SJCRH30 (cell line): ENCODE results near the gene TGFBR2. TPM values are rescaled to one million over a fixed set of nuclear protein-coding genes. Genes with fewer than 3 reads are reported as not detected.

Experiments
- DNase-seq, 2 experiments: peaks; one replicate each; pipeline ENCODE4 v3.0.0-alpha.2; 2015 to 2020
- H3K27ac ChIP-seq: fragments of 250-450 bp; sonication (Bioruptor Pico); 2 replicates; pipeline ENCODE4 v1.5.1; 2020; ENCODE audit warnings: mild to moderate bottlenecking, moderate library complexity
- H3K27me3 ChIP-seq: fragments of 250-450 bp; sonication (Bioruptor Pico); 2 replicates; pipeline ENCODE4 v1.5.1; 2020; ENCODE audit warnings: mild to moderate bottlenecking, moderate library complexity
- H3K36me3 ChIP-seq: fragments of 250-450 bp; sonication (Bioruptor Pico); 2 replicates; pipeline ENCODE4 v1.5.1; 2020; ENCODE audit warnings: mild to moderate bottlenecking, moderate library complexity
- H3K4me1 ChIP-seq: fragments of 250-450 bp; sonication (Bioruptor Pico); 2 replicates; pipeline ENCODE4 v1.5.1; 2020; ENCODE audit warnings: mild to moderate bottlenecking, moderate library complexity
- H3K4me3 ChIP-seq: fragments of 250-450 bp; sonication (Bioruptor Pico); 2 replicates; pipeline ENCODE4 v1.5.1; 2020; ENCODE audit warnings: mild to moderate bottlenecking, moderate library complexity
- H3K9me3 ChIP-seq: fragments of 250-450 bp; sonication (Bioruptor Pico); replicated peaks from 2 replicates; pipeline ENCODE4 v1.5.1; 2020; ENCODE audit warnings: mild to moderate bottlenecking, moderate library complexity
- total RNA-seq: library from RNA; depleted of rRNA; stranded (reverse); fragments of >200 nt; shearing (Covaris generic); gene quantifications from 2 replicates; pipeline ENCODE4 v1.2.3, GENCODE V29; 2014

TGFBR2 gene
- total RNA-seq, 1 experiment from 2014 or later, result 17.8 TPM

GRCh38 chr3:30721314-30721634 is 114.9 kb downstream of the TGFBR2 start:
- no peak for DNase-seq
- no peaks in the 10 kb centered on the region for H3K4me1 ChIP-seq
- H3K4me3 ChIP-seq, result no peak overlapping the region
- no peaks in the 10 kb centered on the region for H3K27me3 ChIP-seq
- no peaks in the 10 kb centered on the region for H3K9me3 ChIP-seq
- no peaks in the 10 kb centered on the region for H3K36me3 ChIP-seq
- no peak overlapping the region for H3K27ac ChIP-seq

GRCh38 chr3:30723211-30723610 is 116.8 kb downstream of the TGFBR2 start:
- H3K9me3 ChIP-seq, result no peaks in the 10 kb centered on the region
- H3K27ac ChIP-seq, result no peak overlapping the region
- DNase-seq, result no peak
- H3K27me3 ChIP-seq, result no peaks in the 10 kb centered on the region
- no peak overlapping the region for H3K4me3 ChIP-seq
- no peaks in the 10 kb centered on the region for H3K4me1 ChIP-seq
- no peaks in the 10 kb centered on the region for H3K36me3 ChIP-seq

GRCh38 chr3:30724863-30725262 is 118.5 kb downstream of the TGFBR2 start:
- no peaks in the 10 kb centered on the region for H3K27me3 ChIP-seq
- H3K9me3 ChIP-seq, result no peaks in the 10 kb centered on the region
- H3K36me3 ChIP-seq, result no peaks in the 10 kb centered on the region
- no peak overlapping the region for H3K4me3 ChIP-seq
- no peak overlapping the region for H3K27ac ChIP-seq
- H3K4me1 ChIP-seq, result no peaks in the 10 kb centered on the region
- no peak for DNase-seq

GRCh38 chr3:30728143-30728542 is 121.7 kb downstream of the TGFBR2 start:
- DNase-seq, result no peak
- Histone ChIP-seq H3K4me1 (no peaks in the 10 kb centered on the region), H3K9me3 (no peaks in the 10 kb centered on the region), H3K4me3 (no peak overlapping the region), H3K36me3 (no peaks in the 10 kb centered on the region), H3K27ac (no peak overlapping the region), H3K27me3 (no peaks in the 10 kb centered on the region)

- no peaks in the 10 kb centered on the region for H3K4me1 ChIP-seq
- H3K36me3 ChIP-seq, result no peaks in the 10 kb centered on the region
- DNase-seq, result no peak
- no peak overlapping the region for H3K27ac ChIP-seq
- no peaks in the 10 kb centered on the region for H3K27me3 ChIP-seq
- H3K4me3 ChIP-seq, result no peak overlapping the region
- H3K9me3 ChIP-seq, result no peaks in the 10 kb centered on the region
Observed at GRCh38 chr3:30729512-30729911, 123.1 kb downstream of the TGFBR2 start.

- DNase-seq, result no peak
- H3K27ac ChIP-seq, result no peak overlapping the region
- H3K36me3 ChIP-seq, result no peaks in the 10 kb centered on the region
- no peaks in the 10 kb centered on the region for H3K9me3 ChIP-seq
- no peaks in the 10 kb centered on the region for H3K4me1 ChIP-seq
- no peaks in the 10 kb centered on the region for H3K27me3 ChIP-seq
- no peak overlapping the region for H3K4me3 ChIP-seq
Observed at GRCh38 chr3:30729936-30730335, 123.5 kb downstream of the TGFBR2 start.

GRCh38 chr3:30730967-30731366 is 124.6 kb downstream of the TGFBR2 start:
- no peak overlapping the region for H3K4me3 ChIP-seq
- no peaks in the 10 kb centered on the region for H3K4me1 ChIP-seq
- H3K27me3 ChIP-seq, result no peaks in the 10 kb centered on the region
- H3K9me3 ChIP-seq, result no peaks in the 10 kb centered on the region
- no peak for DNase-seq
- no peak overlapping the region for H3K27ac ChIP-seq
- H3K36me3 ChIP-seq, result no peaks in the 10 kb centered on the region

- Histone ChIP-seq H3K36me3 (no peaks in the 10 kb centered on the region), H3K4me3 (no peak overlapping the region), H3K4me1 (no peaks in the 10 kb centered on the region), H3K9me3 (no peaks in the 10 kb centered on the region), H3K27me3 (no peaks in the 10 kb centered on the region), H3K27ac (no peak overlapping the region)
- DNase-seq, result no peak
Observed at GRCh38 chr3:30733209-30733608, 126.8 kb downstream of the TGFBR2 start.

- no peak overlapping the region for H3K4me3 ChIP-seq
- H3K27ac ChIP-seq, result no peak overlapping the region
- no peaks in the 10 kb centered on the region for H3K9me3 ChIP-seq
- H3K36me3 ChIP-seq, result no peaks in the 10 kb centered on the region
- no peaks in the 10 kb centered on the region for H3K27me3 ChIP-seq
- DNase-seq, result no peak
- H3K4me1 ChIP-seq, result no peaks in the 10 kb centered on the region
Observed at GRCh38 chr3:30733696-30734095, 127.3 kb downstream of the TGFBR2 start.

GRCh38 chr3:30737743-30738499 is 131.5 kb downstream of the TGFBR2 start:
- no peak for DNase-seq
- H3K27ac ChIP-seq, result no peak overlapping the region
- no peaks in the 10 kb centered on the region for H3K27me3 ChIP-seq
- H3K9me3 ChIP-seq, result no peaks in the 10 kb centered on the region
- H3K4me3 ChIP-seq, result no peak overlapping the region
- no peaks in the 10 kb centered on the region for H3K4me1 ChIP-seq
- H3K36me3 ChIP-seq, result no peaks in the 10 kb centered on the region

GRCh38 chr3:30738605-30739004 is 132.2 kb downstream of the TGFBR2 start:
- no peak overlapping the region for H3K27ac ChIP-seq
- no peak overlapping the region for H3K4me3 ChIP-seq
- no peaks in the 10 kb centered on the region for H3K36me3 ChIP-seq
- no peak for DNase-seq
- H3K9me3 ChIP-seq, result no peaks in the 10 kb centered on the region
- H3K27me3 ChIP-seq, result no peaks in the 10 kb centered on the region
- no peaks in the 10 kb centered on the region for H3K4me1 ChIP-seq

- no peaks in the 10 kb centered on the region for H3K27me3 ChIP-seq
- H3K4me3 ChIP-seq, result no peak overlapping the region
- H3K36me3 ChIP-seq, result no peaks in the 10 kb centered on the region
- H3K4me1 ChIP-seq, result no peaks in the 10 kb centered on the region
- H3K9me3 ChIP-seq, result no peaks in the 10 kb centered on the region
- H3K27ac ChIP-seq, result no peak overlapping the region
- DNase-seq, result peak; percentile 2 to 19
Observed at GRCh38 chr3:30741889-30742288, 135.5 kb downstream of the TGFBR2 start.

- no peak overlapping the region for H3K27ac ChIP-seq
- no peaks in the 10 kb centered on the region for H3K4me1 ChIP-seq
- no peaks in the 10 kb centered on the region for H3K27me3 ChIP-seq
- H3K9me3 ChIP-seq, result no peaks in the 10 kb centered on the region
- H3K4me3 ChIP-seq, result no peak overlapping the region
- no peak for DNase-seq
- H3K36me3 ChIP-seq, result no peaks in the 10 kb centered on the region
Observed at GRCh38 chr3:30742796-30743619, 136.6 kb downstream of the TGFBR2 start.
